LNCaP clone FGC (cell line): Measurements from ENCODE around the gene DNM3.
"Not testable (repeated sequence)": the region's sequence is repeated elsewhere in the genome, so short reads cannot be mapped to it uniquely, and the experiment has no call there.

ENCODE experiments used
- DNase-seq: peaks from one replicate; pipeline ENCODE4 v3.0.0-alpha.2; 2011; ENCODE audit warnings: low read depth
- H3K4me3 ChIP-seq: 2 replicates; pipeline ENCODE4 v1.5.1; 2011; ENCODE audit warnings: mild to moderate bottlenecking, low read depth, low read length, control low read depth
- TF ChIP-seq, protein P1 (sequence below): IDR thresholded peaks from 2 replicates; pipeline ENCODE4 v1.5.1; 2012; ENCODE audit warnings: mild to moderate bottlenecking; ENCODE audit not compliant: control insufficient read depth, insufficient read depth; ENCODE audit errors: extremely low read depth

Gene DNM3

DNA sequence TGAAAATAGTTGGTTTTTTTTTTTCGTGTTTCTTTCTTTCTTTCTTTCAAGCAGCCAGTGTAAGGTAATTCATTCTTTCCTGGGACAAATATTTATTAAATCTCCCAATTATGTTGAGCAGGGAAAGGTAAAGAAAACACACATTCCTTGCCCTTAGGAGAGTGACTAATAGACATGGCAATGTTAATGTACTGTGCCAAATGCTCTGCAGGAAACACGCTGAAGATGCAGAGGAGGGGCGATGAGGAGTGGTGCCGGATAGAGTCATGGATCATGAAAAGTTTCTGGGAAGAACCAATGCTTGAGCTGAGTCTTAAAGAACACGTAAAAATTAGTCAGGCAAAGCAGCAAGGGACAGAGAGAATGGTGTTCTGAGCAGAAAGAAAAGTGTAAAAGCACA is 199.2 kb downstream of the DNM3 start:
- no peak for DNase-seq
- TF ChIP-seq, protein P1, sequence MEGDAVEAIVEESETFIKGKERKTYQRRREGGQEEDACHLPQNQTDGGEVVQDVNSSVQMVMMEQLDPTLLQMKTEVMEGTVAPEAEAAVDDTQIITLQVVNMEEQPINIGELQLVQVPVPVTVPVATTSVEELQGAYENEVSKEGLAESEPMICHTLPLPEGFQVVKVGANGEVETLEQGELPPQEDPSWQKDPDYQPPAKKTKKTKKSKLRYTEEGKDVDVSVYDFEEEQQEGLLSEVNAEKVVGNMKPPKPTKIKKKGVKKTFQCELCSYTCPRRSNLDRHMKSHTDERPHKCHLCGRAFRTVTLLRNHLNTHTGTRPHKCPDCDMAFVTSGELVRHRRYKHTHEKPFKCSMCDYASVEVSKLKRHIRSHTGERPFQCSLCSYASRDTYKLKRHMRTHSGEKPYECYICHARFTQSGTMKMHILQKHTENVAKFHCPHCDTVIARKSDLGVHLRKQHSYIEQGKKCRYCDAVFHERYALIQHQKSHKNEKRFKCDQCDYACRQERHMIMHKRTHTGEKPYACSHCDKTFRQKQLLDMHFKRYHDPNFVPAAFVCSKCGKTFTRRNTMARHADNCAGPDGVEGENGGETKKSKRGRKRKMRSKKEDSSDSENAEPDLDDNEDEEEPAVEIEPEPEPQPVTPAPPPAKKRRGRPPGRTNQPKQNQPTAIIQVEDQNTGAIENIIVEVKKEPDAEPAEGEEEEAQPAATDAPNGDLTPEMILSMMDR, result no peak
- no peak overlapping the region for H3K4me3 ChIP-seq

DNA sequence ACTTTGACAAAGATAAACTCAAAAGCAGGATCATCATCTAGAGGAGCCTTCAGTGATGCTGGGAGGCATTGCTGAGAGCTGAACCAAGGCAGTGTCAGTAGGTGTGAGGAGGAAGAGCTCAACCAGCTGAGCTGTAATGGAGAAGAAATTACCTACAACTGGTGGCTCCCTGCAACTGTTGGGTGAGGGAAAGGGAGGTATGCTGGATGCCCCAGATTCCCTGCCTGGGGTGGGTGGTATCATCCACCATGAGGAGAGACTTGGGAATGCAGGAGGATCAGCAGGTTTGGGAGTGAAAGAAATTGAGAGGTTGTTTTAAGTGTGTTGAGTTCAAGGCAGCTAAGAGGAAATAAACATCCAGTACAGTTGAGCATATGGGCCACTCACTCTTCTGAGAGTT is 199.8 kb downstream of the DNM3 start:
- no peak overlapping the region for H3K4me3 ChIP-seq
- DNase-seq, result no peak

DNA sequence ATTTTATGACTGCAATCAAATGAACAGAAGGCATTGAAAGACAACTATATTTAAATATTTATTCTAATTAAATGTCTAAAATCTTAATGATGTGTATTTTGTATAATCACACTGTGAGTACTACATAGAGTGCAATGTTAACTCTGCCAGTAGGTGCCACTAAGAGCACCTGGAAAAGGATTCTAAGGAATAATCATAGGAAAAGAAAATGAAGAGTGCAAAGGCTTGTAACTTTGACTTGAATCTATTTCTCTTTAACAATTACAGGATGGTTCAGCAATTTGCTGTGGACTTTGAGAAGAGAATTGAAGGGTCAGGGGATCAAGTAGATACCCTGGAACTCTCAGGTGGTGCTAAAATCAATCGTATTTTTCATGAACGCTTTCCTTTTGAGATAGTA is 200.4 kb downstream of the DNM3 start:
- H3K4me3 ChIP-seq, result no peak overlapping the region
- TF ChIP-seq, protein P1, result peak; percentile 63
- DNase-seq, result no peak

More for the DNA sequence above, 199.8 kb downstream of the DNM3 start:
- TF ChIP-seq, protein P1, result no peak

DNA sequence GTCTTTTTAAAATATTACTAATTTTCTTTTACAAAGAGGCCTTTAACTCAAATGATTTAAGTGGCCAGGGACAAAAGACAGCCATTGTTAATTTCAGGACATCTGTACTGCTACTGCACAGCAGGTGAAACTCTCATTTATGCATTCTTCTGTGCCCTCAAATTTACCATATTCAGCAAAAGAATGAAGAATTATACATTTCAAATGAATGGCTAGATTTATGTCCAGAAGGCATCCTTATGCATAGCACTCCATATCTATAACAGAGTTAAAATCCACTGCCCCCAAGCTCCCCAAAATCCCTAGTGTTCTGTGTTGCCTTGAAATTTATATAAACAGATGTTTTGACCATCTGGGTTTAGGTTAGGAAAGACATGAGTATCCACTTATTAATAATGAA is 202.6 kb downstream of the DNM3 start:
- no peak for DNase-seq
- TF ChIP-seq, protein P1, result no peak
- H3K4me3 ChIP-seq, result no peak overlapping the region

DNA sequence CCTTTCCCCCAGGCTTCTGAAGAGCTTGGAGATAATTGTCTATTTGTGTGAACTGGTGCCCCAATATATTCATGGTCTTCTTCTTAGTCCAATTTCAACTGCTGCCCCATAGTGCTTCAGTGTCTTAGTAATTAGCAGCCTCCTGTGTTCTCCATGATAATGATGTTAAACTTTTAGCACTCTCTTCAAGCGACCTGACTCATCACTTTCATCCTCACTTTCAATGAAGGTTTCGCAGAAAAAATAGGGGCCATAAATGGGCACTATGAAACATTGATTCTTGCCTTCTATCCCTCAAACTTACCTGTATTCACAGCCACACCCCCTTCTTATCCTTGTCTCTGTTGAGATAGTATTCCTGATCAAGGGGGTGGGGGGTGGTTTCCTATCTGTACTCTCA is 210.6 kb downstream of the DNM3 start:
- DNase-seq, result no peak
- TF ChIP-seq, protein P1, result no peak

DNA sequence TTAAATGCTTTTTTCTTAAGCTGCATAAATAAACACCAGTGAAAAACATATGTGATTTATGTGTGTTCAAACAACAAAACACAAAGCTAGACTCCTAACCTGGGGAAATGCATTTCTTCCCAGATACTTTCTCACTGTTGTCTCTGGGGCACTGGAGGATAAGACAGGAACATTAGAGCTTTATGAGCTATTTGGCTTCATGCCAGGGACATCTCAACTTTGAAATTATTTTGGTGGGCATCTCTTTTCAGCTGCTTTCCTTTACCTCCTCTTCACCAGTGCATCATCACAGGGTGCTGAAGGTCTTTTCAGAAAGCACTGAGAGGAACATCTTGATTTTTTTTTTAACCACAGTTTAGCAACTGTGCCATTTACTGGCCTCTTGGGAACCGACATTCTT is 212.9 kb downstream of the DNM3 start:
- no peak for DNase-seq
- TF ChIP-seq, protein P1, result no peak

More for the DNA sequence above, 210.6 kb downstream of the DNM3 start:
- no peak overlapping the region for H3K4me3 ChIP-seq

DNA sequence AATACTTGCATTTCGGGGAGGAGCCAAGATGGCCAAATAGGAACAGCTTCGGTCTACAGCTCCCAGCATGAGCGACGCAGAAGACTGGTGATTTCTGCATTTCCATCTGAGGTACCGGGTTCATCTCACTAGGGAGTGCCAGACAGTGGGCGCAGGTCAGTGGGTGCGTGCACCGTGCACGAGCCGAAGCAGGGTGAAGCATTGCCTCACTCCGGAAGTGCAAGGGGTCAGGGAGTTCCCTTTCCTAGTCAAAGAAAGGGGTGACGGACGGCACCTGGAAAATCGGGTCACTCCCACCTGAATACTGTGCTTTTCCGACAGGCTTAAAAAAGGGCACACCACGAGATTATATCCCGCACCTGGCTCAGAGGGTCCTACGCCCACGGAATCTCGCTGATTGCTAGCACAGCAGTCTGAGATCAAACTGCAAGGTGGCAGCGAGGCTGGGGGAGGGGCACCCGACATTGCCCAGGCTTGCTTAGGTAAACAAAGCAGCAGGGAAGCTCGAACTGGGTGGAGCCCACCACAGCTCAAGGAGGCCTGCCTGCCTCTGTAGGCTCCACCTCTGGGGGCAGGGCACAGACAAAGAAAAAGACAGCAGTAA is 214.6 kb downstream of the DNM3 start:
- not testable (repeated sequence) for DNase-seq

More for the DNA sequence above, 212.9 kb downstream of the DNM3 start:
- no peak overlapping the region for H3K4me3 ChIP-seq

More for the DNA sequence above, 214.6 kb downstream of the DNM3 start:
- not testable (repeated sequence) for H3K4me3 ChIP-seq
